Hematopoietic multipotent progenitor cell treated with erythropoietin and hydrocortisone succinate and interleukin-3 and kit ligand, for 15 days (in vitro differentiated cells): ENCODE measurements around the gene TTC28.

Experiments
- DNase-seq: peaks from one replicate; pipeline ENCODE4 v3.0.0-alpha.2; 2015; ENCODE audit warnings: low spot score

The TTC28 gene

GRCh38 chr22:28351476-28351875, 328.2 kb downstream of the TTC28 start:
- DNase-seq: no peak

DNA sequence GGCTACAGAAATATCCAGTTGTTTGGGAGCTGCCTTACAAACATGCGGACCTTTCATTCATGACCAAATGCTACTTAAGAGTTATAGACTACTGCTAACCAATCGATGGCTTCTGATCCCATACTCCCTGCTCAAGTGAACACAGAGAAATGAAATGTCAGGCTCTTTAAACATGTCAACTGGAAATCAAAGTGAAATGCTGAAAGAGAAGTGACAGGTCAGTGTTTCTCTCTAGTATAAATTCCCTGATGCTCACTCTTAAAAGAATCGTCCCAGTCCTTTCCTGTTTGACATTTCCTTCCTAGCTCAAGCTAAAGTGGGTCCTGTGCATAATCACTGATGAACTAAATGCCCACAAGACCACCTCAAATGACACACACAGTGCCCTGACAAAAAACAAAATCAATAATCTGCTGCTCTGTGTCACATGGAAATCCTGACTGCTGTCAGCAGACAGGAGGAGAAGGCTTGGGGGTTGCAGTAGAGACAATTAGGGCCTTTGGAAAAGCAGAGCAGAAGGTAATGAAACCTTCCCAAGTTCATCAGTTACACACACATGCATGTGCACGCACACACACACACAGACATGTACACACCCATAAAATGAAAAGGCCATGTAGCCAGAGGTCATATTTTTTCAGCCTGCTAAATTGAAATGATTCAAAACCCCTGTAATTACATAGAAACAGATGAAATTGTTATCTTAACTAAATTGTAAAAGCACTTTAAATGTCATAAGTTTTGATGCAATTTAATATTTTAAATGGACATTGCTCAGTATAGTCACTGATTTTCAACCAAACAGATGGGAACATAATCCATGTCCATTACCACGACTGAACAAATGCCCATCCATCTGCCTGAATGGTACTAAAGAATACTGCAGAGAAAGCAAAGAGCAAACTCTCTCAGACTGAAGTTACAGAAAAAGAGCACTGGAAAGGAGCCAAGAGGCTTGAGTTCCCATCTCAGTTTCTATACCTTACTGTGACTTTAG, 330.7 kb downstream of the TTC28 start:
- DNase-seq: no peak

DNA sequence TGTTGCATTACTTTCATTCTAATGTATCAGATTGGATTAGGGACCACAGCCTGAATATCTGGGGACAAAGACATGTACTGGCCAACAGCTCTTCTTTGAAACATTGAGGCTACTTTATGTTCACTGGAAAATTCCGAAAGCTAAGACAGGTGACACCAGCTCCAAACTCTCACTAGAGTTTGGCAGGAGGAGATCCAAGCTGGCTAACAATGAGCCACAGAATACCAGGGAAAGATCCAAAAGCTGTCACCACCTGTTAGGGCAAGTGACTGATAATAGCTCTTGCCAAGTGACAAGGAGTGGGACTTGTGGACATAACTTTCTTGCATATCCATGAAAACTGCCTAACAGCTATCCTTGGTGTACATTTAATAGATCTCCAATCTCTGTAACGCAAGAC, 333.3 kb downstream of the TTC28 start:
- no peak for DNase-seq

GRCh38 chr22:28344918-28345703, 334.5 kb downstream of the TTC28 start:
- DNase-seq: no peak

DNA sequence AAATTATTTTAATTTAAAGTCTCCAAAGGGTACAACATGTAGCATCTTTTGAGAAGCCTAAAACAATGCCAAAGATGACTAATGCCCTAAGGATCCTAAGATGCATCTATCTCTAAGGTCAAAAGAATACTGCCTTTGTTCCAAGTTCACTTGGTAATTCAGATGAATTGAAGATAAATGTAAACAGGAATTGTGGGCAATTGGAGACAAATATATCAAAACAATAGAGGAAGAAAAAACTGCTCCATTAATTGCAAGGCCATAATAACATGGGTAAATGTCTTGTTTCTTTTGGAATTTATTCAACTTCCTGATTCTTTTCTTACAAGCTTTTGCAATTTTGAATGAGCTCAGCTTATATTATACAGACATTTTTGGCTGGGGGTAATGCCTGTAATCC, 338.6 kb downstream of the TTC28 start:
- no peak for DNase-seq

DNA sequence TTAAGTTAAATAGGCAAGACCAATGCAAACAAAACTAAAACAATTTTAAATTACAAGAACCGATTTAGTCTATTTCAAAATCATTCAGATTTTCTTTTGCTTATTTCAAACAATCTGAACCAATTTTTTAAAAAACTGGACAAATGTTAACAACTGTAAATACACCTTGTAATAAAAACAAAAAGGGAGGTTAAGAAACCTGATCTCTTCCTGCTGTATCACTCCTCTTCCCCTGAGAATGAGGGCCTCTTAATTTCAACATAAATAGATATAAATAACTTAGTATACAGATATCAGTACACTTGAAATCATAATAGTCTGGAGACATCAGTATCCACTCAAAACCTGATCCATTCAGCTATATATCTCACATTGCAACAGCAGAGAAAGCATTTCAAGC, 346.6 kb downstream of the TTC28 start:
- DNase-seq: no peak

DNA sequence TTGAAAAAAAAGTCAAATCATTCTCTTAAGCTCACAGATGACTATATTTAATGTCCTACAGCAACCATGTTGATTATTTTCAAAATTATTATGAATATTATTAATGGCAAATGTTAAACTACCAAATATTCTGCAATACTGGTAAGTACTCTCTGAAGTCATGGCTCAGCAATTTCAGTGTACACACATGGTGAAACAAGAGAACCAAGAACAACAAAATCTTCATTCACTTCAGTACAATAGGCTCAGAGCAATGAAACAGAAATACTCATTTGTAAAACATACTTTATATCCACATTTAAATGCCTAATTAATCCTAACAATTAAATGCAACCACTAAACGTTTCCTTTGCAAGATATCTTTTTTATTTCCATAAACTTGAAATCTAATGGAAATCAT, 347.2 kb downstream of the TTC28 start:
- DNase-seq: no peak

DNA sequence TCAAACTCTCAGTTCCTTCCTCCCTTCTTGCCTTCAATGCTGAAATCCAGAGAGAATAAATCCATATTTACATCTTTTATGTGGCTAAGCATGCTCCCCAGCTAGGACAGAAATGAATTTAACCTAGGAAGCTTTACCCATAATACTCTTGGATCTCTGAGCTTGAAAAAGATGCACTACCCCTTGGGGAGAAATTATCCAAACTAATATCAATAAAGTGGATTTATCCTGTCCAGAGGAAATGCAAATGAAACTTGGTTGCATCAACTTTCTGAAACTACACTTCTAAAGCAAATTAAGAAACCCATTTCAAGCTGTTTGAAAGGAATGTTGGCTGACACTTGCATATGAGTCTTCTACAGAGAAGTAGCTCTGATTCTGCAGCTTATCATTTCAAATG, 347.9 kb downstream of the TTC28 start:
- no peak for DNase-seq

DNA sequence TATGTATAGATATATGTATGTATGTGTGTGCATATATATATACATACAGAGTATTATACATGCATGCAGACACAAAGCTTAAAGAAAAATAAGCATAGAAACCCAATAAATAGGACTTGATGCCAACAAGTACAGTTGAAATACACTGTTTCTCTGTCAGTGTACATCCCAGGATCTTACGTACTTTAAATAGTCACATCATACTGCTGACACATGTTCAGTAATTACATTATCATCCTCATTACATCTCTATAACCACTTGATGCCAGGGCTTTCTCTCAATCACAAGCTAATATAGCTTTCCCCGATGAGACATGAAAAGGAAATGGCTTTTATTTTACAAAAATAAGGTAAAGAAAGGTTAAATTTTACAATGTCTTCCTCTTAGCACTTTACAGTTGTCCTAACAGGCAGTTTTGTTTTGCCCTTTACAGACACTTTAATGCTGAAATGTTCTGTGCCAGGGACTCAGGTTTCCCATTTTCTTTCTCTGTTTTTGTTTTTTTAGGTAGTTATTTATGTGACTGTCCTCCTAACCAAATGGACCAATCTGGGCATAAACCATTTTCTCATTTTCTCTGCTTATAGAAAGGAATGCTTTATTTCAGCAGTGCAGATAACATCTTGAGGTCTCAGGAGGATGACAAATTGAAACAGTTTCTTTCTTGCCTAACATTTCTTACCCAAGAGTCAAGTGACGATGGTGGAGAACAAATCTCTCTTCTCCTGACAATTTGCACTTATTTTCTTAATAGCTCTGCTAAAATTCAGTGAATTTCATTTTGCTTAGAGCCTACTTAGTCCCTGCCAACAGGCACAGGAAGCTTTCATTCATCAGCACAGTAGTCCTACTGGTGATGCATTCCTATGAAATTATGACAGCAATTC, 350.2 kb downstream of the TTC28 start:
- DNase-seq: no peak

GRCh38 chr22:28328756-28329155, 350.9 kb downstream of the TTC28 start:
- no peak for DNase-seq

DNA sequence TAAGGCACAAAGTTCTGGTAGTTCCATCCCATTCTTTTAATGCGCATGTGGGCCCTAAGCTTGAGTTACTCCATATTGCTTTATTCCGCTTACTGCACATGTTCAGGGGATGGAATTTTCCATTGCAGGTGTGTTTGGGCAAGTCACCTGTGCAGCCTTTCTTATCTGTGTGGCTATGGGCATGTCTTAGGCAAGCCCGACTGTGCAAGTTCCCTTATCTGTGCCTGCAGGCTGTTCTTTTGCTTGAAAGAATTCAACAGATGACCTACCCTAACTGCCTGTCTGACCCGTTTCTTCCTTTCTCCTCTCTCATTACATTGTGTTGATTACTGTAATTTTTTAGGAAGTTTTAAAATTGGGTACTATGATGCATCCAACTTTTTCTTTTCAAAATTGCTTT, 363.6 kb downstream of the TTC28 start:
- no peak for DNase-seq

DNA sequence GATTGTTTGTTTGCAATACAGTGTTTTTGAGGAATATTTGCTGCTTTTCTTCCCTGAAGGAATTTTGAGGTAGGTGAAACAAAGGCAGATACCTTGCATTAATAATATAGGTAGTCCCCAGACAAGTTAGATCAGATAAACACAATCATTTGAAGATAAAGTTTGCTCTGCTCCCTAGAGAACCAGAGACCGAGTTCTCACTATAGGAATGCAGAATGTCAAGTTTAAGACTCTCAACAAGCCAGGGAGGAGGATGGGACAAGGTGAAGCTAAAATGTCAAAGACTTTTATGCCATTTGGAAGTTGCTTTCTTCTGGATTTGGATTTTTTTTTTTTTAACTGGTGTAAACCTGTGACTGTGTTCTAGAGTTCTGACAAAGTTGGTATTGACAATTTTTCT, 364.7 kb downstream of the TTC28 start:
- DNase-seq: no peak

- DNase-seq: no peak
These were observed 369.3 kb downstream of the TTC28 start for GRCh38 chr22:28310299-28310698.

DNA sequence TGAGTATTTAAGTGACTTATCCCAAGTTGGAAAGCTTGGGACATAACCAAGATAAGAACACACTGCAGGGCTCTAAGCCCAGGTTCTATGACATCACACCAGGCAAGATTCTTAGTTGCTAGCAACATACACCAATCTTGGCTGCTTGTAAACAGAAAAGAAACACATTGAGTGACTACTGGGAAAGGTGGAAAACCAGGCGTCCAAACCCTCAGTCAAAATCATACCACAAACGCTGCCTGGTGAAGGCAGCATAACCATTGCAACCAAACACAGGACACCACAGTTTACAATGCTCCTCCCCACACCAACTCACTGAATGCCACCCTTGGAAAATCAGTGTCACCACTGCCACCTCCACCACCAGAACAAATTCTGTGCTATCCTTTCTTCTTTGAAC, 379.9 kb downstream of the TTC28 start:
- no peak for DNase-seq

- DNase-seq: no peak
These were observed 380.3 kb downstream of the TTC28 start for GRCh38 chr22:28299309-28299708.

- no peak for DNase-seq
These were observed 382.1 kb downstream of the TTC28 start for GRCh38 chr22:28297504-28297903.

- no peak for DNase-seq
These were observed 383.2 kb downstream of the TTC28 start for GRCh38 chr22:28296452-28296851.

DNA sequence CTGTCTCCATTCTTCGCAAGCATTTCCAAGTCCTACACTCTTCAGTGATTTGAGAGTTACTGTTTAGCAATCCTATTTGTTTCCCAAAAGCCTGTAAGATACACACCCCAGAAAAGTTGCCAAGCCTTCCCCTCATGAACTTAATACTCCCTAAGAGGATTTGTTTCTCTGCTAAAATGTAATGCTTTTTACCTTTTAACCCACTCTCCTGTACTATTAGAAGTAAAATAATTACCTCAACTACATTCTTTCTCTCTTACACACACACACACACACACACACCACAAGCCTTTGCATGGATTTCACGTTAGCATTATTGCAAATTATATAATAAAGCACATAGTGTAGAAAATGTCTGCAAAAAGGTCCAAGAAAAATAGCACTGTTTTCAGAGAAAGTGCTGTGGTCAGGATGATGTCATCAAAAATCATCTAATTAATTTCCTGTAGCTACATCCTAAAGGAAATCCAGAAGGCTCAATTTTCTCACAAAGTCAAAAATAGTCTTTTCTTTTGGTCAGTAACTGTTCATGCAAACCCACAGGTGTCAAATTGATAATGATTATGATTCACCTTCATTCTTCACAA, 396.5 kb downstream of the TTC28 start:
- no peak for DNase-seq

DNA sequence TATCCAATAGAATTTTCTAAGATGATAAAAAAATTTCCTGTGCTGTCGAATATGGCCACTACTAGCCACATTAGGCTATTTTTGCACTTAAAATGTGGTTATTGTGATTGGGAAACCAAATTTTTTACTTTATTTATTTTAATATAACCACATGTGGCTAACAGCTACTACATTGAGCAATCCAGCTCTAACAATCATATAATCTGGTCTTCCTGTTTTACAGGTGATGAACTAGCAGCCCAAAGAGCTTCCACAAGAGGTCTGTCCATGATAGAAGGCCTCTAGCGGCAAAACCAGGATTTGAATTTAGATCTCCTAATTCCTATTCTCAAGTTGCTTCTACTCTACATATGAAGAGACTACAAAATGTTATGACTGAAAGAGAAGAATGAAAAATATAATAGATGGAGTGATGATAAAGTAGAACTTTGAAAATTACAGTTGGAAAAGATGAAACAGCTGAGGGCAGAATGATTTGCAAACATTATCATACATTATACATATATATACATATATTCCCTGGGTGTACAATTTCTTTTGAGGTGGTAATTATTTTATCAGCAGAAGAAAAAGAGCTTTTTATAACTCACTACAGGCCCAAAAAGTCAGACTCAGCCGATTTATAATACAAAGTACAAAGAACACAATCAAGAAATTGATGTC, 397.1 kb downstream of the TTC28 start:
- no peak for DNase-seq

DNA sequence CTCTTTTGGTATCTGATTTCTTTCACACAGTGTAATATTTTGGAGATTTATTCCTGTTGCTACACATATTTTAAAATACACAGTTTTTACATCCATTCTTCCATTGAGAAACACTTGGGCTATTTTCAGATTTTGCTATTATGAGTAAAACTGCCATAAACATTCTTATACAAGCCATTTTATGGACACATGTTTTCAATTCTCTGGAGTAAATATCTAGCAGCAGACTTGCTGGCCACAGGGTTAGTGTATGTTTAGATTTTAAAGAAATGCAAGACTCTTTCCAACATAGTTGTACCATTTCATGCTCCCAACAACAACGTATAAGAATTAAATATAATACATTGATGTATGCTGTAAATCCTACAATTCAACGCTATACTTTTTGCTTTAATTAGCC, 399.8 kb downstream of the TTC28 start:
- no peak for DNase-seq

- no peak for DNase-seq
These were observed 410.4 kb downstream of the TTC28 start for GRCh38 chr22:28269277-28269676.
